IPS-20b (cell line): Measurements from ENCODE around the gene MPC2.
"Not testable (repeated sequence)": the region's sequence is repeated elsewhere in the genome, so short reads cannot be mapped to it uniquely, and the experiment has no call there.

Experiments
- H3K27ac ChIP-seq: one replicate; pipeline ENCODE4 v1.5.1; 2013; ENCODE audit warnings: low read length
- H3K27me3 ChIP-seq: 2 replicates; pipeline ENCODE4 v1.6.1; 2013; ENCODE audit warnings: mild to moderate bottlenecking, low read length, inconsistent platforms; ENCODE audit not compliant: insufficient read depth
- H3K36me3 ChIP-seq: 2 replicates; pipeline ENCODE4 v1.6.1; 2013; ENCODE audit warnings: low read depth, mild to moderate bottlenecking, inconsistent platforms, low read length, moderate library complexity; ENCODE audit not compliant: insufficient read depth
- H3K4me1 ChIP-seq: 2 replicates; pipeline ENCODE4 v1.6.1; 2013; ENCODE audit warnings: mild to moderate bottlenecking, control low read depth, inconsistent platforms, low read length, moderate library complexity; ENCODE audit not compliant: insufficient read depth
- H3K4me3 ChIP-seq: 2 replicates; pipeline ENCODE4 v1.5.1; 2013; ENCODE audit warnings: mild to moderate bottlenecking, low read length, inconsistent platforms
- H3K9ac ChIP-seq: 2 replicates; pipeline ENCODE4 v1.6.1; 2013; ENCODE audit warnings: low read depth, mild to moderate bottlenecking, inconsistent platforms, low read length, moderate library complexity
- H3K9me3 ChIP-seq: 2 replicates; pipeline ENCODE4 v1.6.1; 2013; ENCODE audit warnings: mild to moderate bottlenecking, low read depth, low read length, inconsistent platforms; ENCODE audit not compliant: insufficient read depth

Gene MPC2

GRCh38 chr1:167899253-167899681 is 37.6 kb downstream of the MPC2 start:
- no peaks in the 10 kb centered on the region for H3K4me1 ChIP-seq
- H3K36me3 ChIP-seq, result no peaks in the 10 kb centered on the region
- H3K27me3 ChIP-seq, result no peaks in the 10 kb centered on the region
- H3K4me3 ChIP-seq, result no peak overlapping the region
- H3K9me3 ChIP-seq, result no peaks in the 10 kb centered on the region
- H3K9ac ChIP-seq, result no peak overlapping the region
- H3K27ac ChIP-seq, result no peak overlapping the region

GRCh38 chr1:167898578-167899222 is 38.2 kb downstream of the MPC2 start:
- no peak overlapping the region for H3K4me3 ChIP-seq
- no peaks in the 10 kb centered on the region for H3K27me3 ChIP-seq
- no peak overlapping the region for H3K9ac ChIP-seq
- no peaks in the 10 kb centered on the region for H3K36me3 ChIP-seq
- no peaks in the 10 kb centered on the region for H3K4me1 ChIP-seq
- H3K27ac ChIP-seq, result no peak overlapping the region
- H3K9me3 ChIP-seq, result no peaks in the 10 kb centered on the region

GRCh38 chr1:167893798-167894197 is 43.1 kb downstream of the MPC2 start:
- Histone ChIP-seq H3K36me3 (no peaks in the 10 kb centered on the region), H3K9ac (no peak overlapping the region), H3K4me3 (no peak overlapping the region), H3K9me3 (no peaks in the 10 kb centered on the region), H3K27ac (no peak overlapping the region), H3K27me3 (no peaks in the 10 kb centered on the region), H3K4me1 (no peaks in the 10 kb centered on the region)

- no peak overlapping the region for H3K4me3 ChIP-seq
- no peaks in the 10 kb centered on the region for H3K4me1 ChIP-seq
- no peak overlapping the region for H3K9ac ChIP-seq
These were observed 46.5 kb downstream of the MPC2 start for GRCh38 chr1:167890400-167890799.

GRCh38 chr1:167887187-167887586 is 49.7 kb downstream of the MPC2 start:
- H3K9ac ChIP-seq, H3K36me3 ChIP-seq: not testable (repeated sequence)

More at GRCh38 chr1:167890400-167890799, 46.5 kb downstream of the MPC2 start:
- H3K36me3 ChIP-seq, result no peaks in the 10 kb centered on the region
- no peaks in the 10 kb centered on the region for H3K27me3 ChIP-seq
- no peaks in the 10 kb centered on the region for H3K9me3 ChIP-seq
- H3K27ac ChIP-seq, result no peak overlapping the region

GRCh38 chr1:167882376-167882775 is 54.5 kb downstream of the MPC2 start:
- no peaks in the 10 kb centered on the region for H3K9me3 ChIP-seq
- H3K27ac ChIP-seq, result no peak overlapping the region
- no peaks in the 10 kb centered on the region for H3K27me3 ChIP-seq
- no peaks in the 10 kb centered on the region for H3K4me1 ChIP-seq
- no peak overlapping the region for H3K4me3 ChIP-seq
- no peak overlapping the region for H3K9ac ChIP-seq
- no peaks in the 10 kb centered on the region for H3K36me3 ChIP-seq

More at GRCh38 chr1:167887187-167887586, 49.7 kb downstream of the MPC2 start:
- H3K27ac ChIP-seq, H3K4me3 ChIP-seq, H3K4me1 ChIP-seq, H3K9me3 ChIP-seq, H3K27me3 ChIP-seq: not testable (repeated sequence)

- no peaks in the 10 kb centered on the region for H3K4me1 ChIP-seq
These were observed 55.1 kb downstream of the MPC2 start for GRCh38 chr1:167881786-167882185.

GRCh38 chr1:167881069-167881468 is 55.8 kb downstream of the MPC2 start:
- Histone ChIP-seq H3K4me1 (no peaks in the 10 kb centered on the region), H3K36me3 (no peaks in the 10 kb centered on the region), H3K4me3 (no peak overlapping the region), H3K27me3 (no peaks in the 10 kb centered on the region), H3K9ac (no peak overlapping the region), H3K27ac (no peak overlapping the region), H3K9me3 (no peaks in the 10 kb centered on the region)

More at GRCh38 chr1:167881786-167882185, 55.1 kb downstream of the MPC2 start:
- Histone ChIP-seq H3K4me3 (no peak overlapping the region), H3K9me3 (no peaks in the 10 kb centered on the region), H3K9ac (no peak overlapping the region), H3K36me3 (no peaks in the 10 kb centered on the region), H3K27me3 (no peaks in the 10 kb centered on the region), H3K27ac (no peak overlapping the region)

GRCh38 chr1:167880580-167881021 is 56.3 kb downstream of the MPC2 start:
- H3K36me3 ChIP-seq, result no peaks in the 10 kb centered on the region
- H3K9me3 ChIP-seq, result no peaks in the 10 kb centered on the region
- H3K4me1 ChIP-seq, result no peaks in the 10 kb centered on the region
- no peak overlapping the region for H3K4me3 ChIP-seq
- H3K27ac ChIP-seq, result no peak overlapping the region
- no peak overlapping the region for H3K9ac ChIP-seq
- no peaks in the 10 kb centered on the region for H3K27me3 ChIP-seq

GRCh38 chr1:167879508-167879907 is 57.4 kb downstream of the MPC2 start:
- no peaks in the 10 kb centered on the region for H3K36me3 ChIP-seq
- H3K4me1 ChIP-seq, result peaks cover 6% of the 10 kb centered on the region; the same call in 1 of the 2 replicates
- H3K9ac ChIP-seq, result no peak overlapping the region
- no peak overlapping the region for H3K4me3 ChIP-seq
- no peak overlapping the region for H3K27ac ChIP-seq
- no peaks in the 10 kb centered on the region for H3K9me3 ChIP-seq
- no peaks in the 10 kb centered on the region for H3K27me3 ChIP-seq

GRCh38 chr1:167878372-167879160 is 58.3 kb downstream of the MPC2 start:
- no peak overlapping the region for H3K4me3 ChIP-seq
- H3K27ac ChIP-seq, result no peak overlapping the region
- H3K9ac ChIP-seq, result no peak overlapping the region
- H3K4me1 ChIP-seq, result peaks cover 6% of the 10 kb centered on the region; the same call in 1 of the 2 replicates
- no peaks in the 10 kb centered on the region for H3K27me3 ChIP-seq
- no peaks in the 10 kb centered on the region for H3K9me3 ChIP-seq
- H3K36me3 ChIP-seq, result no peaks in the 10 kb centered on the region
